ENCODE results near the gene PRDM16.
"Not testable (repeated sequence)": the region's sequence is repeated elsewhere in the genome, so short reads cannot be mapped to it uniquely, and the experiment has no call there.

The PRDM16 gene

DNA sequence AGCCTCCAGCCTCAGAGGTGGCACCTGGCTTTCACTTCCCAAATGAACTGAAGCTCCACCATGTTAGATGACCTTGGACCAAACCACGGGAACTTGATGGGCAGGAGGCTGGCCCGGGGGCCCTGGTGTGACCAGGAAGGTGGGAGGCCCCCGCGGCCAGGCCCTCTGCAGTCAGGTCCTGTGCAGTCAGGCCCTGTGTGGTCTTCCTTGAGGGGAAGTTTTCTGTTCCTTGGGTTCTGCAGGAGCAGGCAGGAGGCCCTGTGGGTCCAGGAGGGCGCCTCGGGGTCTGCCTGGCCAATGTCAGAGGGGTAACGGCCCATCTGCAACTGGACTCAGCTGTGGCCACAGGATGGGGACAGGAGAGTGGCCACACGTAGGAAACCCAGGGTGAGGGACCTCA lies 13.0 kb downstream of the PRDM16 start:
- no peak for DNase-seq (ENCODE audit: low read depth)

DNA sequence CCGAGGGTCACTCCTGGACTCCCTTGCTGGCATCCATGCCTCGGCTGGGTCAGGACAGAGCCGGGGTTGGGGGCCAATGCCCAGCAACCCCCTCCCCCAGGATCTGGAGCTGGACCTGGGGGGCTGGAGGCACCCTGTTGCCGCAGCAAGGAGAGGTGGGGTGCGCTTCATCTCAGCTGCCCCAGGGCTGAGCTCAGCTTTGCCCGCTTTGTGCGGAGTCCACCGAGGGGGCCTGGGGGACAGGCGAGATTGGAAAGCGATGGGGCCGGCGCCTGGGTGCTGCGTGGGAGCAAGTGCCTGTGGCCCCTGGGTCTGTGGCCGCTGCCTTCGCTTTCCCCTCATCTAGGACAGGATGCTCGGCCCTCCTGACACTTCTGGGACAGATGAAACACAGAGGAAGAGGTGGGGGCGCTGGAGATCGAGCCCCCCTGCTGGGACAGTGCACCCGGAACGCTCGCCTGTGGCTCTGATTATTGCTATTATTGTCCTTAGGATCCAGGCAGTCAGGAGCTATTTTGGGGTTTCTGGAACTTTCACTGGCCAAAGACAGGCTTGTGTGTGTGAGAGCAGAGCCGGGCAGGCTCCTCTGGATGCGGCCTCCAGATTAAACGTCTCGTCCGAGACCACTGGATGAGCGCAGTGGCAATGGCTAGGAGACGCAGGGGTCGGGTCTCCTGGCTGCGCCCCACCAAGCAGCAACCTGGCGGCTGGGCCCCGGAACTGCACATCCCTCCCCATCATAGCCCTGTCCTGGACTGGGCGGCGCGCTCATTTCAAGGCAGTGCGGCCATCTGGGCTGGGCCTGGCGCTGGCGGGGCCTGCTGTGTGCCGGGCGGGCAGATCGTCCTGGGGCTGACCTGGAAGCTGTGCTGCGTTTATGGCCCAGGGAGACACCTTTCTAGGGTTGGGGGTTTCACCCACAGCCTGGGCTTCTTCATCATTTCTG lies 13.8 kb downstream of the PRDM16 start:
- no peak for DNase-seq (ENCODE audit: low read depth)

DNA sequence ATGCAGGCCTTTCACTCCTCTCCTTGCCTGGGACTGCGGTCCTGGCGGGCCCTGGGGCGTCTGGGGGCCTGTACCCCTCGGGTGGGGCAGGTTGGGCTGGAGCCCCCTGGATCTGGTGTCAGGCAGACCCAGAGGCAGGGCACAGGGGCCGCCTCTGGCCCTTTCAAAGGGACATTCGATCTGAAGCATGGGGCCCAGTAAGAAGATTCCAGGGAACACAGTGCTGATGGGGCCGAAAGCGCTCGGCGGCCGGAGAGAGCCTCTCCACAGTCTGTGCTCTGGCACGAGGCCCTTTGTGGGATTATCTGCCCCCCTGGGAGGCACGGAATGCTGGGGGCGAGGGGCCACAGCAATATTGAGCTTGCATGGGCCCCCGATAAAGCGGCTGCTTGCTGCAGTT lies 15.2 kb downstream of the PRDM16 start:
- DNase-seq (ENCODE audit: low read depth), result no peak

DNA sequence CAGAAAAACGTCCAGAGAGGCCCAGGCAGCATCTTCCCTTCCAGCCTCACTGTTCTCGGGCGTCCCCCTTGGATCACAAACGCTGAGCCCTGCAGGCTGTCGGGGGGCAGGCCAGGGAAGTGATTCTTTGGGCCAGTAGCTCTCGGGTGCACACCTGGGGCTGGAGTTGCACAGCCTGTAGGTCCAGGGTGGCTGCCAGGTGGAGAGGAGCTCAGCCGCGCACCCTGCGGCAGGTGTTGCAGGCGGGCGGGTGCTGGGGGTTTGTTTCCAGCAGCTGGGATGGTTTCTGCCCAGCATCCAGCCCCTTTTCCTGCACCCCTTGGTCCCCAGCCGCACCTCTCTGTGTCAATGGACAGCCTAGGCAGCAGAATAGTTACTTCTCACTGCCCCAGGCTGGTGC lies 15.7 kb downstream of the PRDM16 start:
- no peak for DNase-seq (ENCODE audit: low read depth)

DNA sequence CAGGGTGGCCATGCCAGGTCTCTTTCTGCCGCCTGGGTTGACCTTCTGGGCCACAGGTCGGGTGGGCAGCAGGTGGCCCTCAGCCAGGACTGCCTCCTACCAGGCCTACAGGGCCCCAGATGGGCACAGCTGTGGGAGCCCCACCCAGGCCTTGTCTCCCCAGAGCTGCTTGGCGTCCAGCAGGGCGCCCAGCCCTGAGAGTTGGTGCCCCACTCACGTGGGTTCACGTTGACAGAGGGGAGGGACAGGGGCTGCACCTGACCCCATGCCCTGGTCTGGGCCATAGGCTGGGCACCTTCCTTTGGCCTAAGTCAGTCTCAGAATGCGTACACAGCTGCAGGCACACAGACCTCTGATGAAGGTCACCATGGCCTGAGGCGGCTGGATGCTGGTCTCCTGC lies 16.7 kb downstream of the PRDM16 start:
- DNase-seq (ENCODE audit: low read depth), result no peak

DNA sequence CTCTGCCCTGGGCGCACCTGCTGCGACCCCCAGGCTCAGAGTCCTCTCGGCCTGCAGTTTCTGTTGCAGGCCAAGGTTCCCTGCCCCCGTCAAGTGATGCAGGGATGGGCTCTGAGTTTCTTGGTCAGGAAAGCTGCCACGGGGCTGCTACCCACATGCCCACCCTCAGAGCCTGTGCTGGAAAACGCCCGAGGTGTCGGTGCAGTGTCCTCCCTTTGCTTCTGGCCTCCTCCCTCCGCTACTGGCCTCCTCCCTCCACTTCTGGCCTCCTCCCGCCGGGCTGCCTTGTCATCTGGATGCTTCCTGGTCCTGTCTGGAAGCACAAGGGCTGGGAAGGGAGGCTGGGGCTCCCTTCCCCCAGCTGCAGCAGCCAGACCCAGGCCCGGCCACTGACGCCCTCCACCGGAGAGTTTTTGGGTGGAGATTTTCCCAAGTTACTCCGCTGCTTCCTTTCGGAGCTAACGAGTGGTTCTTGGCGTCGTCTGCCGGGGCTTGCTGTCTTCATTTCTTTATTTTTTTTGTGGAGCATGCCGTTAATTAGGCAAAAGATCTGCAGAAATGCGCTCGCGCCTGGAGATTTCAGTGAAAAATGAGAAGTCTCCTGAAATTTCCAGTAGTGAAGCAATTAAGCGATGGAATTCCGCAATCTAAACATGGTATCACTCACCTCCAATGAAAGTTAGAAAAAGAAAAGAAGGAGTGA lies 17.4 kb downstream of the PRDM16 start:
- DNase-seq (ENCODE audit: low read depth), result no peak

DNA sequence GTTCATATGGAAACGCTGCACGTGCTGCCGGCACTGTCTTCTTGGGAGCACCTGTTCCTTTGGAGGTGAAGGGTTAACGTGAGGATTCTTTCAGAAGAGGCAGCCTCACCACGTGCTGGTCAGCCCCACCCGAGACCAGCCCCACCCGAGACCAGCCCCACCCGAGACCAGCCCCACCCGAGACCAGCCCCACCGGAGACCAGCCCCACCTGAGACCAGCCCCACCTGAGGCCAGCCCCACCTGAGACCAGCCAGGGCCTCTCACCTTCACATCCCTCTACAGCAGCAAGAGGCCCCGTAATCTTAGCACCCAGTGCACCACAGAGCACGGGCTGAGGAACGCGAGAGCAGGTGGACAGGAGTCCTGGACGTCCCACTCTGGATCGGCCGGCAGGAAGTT lies 18.0 kb downstream of the PRDM16 start:
- DNase-seq (ENCODE audit: low read depth), result no peak

DNA sequence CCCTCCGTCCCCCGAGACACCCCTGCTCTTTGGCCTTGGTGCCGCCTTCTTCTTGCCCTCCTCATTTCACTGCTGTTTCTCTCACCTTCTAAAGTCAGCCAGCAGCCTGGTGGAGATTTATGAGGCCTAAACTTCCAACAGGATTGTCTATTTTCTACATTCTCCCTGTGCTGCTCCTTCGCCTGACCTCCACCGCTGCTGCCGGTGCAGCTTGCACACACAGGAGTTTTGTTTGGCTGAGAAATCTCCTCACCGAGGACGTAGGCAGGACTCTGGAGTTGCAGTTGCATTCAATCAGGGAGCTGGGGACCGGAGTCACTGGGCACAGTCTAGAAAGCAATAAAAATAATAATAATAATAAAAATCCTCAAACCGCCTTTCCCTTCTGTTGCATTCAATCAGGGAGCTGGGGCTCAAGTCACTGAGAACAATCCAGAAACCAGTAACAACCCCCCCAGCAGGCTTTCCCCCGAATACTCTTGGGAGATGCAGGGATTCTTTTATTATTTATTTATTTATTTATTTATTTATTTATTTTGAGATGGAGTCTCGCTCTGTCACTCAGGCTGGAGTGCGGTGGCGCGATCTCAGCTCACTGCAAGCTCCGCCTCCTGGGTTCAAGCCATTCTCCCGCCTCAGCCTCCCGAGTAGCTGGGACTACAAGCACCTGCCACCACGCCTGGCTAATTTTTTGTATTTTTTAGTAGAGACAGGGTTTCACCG lies 19.1 kb downstream of the PRDM16 start:
- DNase-seq (ENCODE audit: low read depth), result not testable (repeated sequence)

DNA sequence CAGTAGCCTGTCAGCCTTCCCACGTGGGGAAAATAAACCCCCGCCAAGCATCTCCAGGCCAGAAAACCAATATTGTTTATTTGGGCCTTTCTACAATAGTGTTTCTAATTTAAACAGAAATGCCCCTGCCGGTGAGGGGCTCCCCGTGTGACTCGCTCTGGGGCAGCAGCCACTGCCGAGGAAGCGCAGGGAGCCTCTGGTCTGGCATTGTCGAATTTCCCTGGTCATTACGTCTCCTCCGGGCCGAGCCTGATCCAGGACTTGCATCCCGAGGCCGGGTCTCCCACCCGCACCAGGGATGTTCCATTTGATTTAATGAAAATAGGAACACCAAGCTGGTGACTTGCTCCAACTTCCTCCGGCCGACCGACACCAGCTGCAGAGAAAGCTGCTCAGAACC lies 20.5 kb downstream of the PRDM16 start:
- DNase-seq (ENCODE audit: low read depth), result no peak

DNA sequence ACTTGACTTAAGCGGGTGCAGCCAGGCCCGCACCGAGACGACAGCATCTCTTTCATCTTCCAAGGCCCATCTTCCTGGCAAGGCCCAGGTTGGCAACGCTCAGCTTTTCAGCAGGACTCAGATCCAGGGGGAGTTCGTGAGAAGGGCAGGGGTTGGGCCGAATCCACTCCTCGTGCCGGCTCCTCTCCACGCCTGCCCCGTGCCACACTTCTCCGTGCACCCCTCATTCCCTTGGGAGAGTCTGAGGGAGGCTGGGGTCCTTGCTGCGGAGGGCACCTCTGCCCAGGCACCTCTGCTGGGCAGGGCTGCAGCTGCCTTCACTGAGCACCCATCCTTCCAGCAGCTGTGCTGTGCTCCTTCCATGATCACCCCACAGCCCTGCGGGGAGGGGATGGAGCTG lies 22.3 kb downstream of the PRDM16 start:
- no peak for DNase-seq (ENCODE audit: low read depth)

DNA sequence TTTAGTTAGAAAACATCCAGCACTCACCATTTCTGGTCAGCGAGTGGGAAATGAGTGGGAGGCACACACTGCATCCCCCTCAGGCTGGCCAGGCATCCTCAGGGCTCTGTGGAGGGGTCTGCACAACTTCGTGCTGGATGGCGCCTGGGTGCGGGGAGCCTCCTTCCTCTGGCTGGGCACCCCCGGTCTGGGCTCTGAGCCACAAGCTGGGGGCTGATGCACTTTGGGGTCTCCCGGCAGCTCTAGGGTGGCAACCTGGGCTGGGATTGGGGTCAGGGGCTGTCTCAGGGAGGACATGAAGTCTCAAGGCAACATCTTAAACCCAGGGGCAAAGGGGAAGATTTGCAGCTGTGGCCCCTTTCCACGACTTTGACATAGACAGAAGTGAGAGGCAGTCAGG lies 23.5 kb downstream of the PRDM16 start:
- DNase-seq (ENCODE audit: low read depth), result no peak

DNA sequence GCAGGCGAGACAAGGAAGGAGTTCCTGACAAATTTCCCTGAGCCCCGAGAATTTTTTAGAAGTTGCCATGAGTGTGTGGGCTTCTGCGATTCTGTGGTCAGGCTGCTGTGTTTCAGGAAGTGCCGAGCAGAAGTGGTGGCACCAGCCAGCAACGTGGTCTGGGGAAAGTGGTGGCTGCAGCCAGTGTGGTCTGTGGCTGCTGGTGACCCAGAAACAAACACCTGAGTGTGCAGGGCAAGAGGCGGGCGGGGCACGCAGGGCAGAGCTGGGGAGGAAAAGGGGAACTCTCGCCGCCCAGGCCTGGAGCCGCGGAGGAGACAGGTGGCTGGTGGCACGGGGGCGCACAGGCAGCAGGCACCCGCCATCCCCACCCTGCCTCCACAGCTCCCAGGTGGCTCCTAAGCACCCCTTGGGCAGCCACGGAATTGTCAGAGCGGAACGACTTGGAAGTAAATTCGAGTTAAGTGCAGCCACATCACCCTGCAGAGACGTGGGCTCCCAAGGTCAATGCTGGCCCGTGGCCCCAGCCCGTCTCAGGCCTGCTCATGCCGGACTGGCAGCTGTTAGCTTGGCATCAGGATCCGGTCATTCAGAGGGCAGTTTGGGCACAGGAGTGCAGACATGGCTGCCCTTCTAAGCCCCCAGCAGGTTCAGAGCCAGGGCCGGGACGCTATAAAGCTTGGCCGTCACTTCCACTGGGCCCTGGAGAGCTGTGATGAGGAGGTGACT lies 25.1 kb downstream of the PRDM16 start:
- DNase-seq (ENCODE audit: low read depth), result no peak

DNA sequence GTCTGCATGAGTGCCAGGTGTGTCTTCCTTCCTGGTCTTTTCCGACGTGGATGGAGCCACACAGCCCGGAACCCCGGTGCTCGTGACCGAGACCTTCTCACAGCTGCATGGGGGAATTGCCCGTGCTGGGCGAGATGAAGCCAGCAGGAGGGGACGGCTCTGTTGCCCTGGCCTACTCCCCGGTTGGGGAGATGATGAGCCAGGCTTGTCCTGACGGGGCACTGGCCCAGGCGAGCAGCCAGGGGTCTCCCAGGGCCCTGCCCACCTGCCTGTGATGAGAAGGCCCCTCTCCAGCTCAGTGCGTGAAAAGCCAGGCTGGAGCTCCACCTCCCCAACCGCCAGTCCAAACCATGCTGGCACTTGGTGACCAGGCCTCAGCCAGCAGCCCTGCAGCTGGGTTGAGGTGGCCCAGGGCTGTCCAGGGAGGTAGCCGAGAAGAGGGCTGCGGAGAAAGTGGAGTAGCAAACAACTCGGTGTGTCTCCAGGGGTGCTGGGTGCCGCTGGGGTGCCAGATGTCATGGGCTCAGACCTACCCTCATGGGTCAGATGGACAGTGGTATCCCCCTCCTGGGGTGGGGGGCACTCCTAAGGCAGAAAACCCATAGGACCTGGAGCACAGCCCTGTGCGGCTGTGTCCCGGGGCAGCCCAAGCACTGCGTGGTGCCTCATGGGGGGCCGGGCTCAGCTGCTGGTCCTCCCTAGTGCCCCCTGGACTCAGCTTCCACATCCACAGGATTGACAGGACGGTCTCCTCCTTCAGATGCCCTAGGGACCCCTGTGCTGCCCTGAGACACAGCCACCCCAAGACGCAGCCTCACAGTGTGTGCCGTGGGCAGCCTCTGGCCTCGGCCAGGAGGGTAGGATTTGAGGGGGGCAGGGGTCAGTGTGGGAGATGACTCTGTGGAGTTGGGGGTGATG lies 26.1 kb downstream of the PRDM16 start:
- no peak for DNase-seq (ENCODE audit: low read depth)

DNA sequence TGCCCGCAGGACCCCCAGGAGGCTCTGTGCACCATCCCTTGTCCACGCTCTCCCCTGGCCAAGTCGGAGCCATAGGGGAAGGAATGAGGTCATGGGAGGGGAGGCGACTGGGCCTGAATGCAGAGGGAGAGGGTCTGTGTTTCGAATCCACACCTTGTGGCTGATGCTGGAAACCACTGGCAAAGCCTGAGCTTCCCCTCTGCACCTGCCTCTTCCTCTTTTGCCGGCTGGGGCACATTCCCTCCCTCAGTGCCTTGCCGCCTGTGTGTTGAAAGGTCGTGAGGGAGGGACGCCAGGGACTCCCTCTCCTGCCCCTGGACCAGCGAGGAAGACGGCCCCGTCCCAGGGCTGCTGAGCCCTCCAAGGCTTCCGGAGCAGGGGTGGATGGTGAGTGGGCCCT lies 27.3 kb downstream of the PRDM16 start:
- no peak for DNase-seq (ENCODE audit: low read depth)

DNA sequence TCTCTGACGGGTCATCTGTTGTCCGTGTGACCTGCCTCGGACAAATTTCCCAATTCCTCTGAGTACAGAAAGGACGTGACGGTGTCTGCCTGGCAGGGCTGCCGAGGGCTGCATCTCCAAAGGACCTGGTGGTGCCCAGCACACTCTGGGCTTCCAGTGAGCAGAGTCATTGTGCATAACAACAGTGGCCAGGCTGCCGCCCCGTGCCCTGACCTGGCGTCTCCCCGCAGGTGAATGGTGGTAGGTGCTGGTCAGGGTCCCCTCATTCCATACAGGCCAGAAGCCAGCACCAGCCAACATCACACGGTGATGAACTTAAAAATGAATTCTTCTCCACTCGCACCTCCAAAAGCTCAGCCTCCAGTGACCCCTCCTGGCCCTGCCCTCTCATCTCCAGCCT lies 28.2 kb downstream of the PRDM16 start:
- DNase-seq (ENCODE audit: low read depth), result no peak

DNA sequence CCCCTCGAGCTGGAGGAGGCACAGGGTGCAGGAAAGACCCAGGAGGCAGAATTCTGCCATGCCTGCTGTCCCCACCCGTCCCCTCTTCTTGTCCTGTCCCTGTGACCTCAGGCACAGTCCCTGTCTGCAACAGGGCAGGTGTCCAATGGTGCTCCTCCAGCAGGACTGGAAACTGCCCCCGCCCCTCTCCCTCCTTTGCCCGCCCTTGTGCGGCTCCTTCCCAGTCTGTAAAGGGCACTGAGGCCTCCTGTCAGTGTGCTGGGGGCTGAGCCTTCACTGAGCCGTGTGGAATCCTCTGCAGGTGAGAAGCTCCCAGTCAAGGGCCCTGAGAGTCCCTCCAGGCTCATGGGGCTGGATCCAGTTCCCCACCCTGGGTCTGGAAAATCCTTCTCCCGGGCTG lies 28.9 kb downstream of the PRDM16 start:
- DNase-seq (ENCODE audit: low read depth), result no peak

DNA sequence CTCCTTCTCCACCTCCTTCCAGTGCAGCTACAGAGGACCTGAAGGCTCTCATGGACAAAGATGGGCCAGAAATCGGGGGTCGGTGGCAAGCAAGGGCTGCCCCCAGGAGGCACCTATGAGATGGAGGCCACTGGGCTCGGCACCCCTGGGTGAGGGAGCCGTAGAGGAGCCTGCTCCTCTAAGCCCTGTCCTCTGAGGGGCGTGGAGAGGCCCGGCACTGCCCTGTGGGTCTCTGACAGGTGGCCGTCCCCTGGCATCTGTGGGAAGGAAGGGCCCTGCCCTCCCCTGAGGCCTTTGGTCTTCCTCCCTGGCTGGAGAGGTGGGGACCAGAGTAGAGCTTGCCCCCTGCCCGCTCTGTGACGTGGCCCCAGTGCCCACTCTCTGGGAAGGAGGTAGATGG lies 30.9 kb downstream of the PRDM16 start:
- no peak for DNase-seq (ENCODE audit: low read depth)

DNA sequence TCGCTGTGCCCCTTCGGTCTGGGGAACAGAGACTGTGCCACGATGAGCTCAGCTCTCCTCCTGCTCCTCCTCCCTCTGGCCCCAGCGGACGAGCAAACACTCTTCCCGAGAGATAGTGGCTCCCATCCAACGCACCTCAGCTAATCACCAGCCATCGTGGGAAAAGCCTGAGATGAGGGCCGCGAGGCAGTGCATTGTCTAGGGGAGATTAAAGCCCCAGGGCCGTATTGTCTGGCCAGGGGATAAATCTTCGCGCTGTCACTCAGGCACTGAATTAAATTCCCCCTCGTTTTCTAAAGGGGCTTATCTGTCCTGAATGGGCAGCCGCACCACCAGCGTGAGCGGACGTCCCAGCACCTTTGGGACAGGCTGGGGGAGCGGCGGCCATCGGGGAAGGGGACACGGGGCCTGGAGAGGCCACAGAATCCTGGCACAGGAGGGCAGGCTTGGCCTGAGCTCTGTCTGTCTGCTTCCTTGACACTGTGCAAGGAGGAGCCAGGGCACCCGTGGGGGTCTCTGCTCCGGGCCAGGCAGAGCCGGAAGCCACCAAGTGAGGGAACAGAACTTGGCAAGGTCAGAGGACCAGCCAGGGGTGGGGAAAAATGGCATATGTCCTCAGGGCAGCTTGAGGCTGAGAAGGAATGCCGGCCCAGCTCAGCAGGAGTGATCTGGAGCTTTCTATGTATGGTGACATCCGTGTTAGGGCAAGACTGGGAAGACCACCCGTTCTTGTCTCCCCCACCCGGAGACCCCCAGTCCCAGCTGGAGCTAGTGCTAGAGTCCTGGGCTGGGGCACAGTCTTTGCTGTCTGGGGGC lies 32.3 kb downstream of the PRDM16 start:
- DNase-seq (ENCODE audit: low read depth), result no peak

DNA sequence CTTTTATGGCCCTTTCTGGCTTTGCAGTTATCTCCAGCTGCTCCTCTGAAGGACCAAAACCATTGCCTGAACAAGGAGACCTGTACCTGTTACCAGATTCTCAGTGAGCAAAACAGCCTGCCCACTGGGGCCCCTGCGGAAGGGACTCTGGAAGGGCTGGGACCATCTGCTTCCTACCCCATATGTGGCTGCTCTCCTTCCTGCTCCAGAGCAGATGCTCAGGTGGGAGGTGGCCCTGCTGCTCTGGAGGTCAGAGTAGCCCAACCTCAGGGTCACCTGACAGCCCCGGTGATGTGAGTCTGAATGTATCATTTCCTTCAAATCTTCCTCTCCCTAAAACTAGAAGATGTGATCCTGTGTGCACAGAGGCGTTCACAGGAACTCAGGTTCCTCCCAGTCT lies 33.6 kb downstream of the PRDM16 start:
- DNase-seq (ENCODE audit: low read depth), result no peak
